AG10803 (cell line): ENCODE results near the gene GJB2.

ENCODE experiments used
- DNase-seq: peaks from one replicate; pipeline ENCODE4 v3.0.0; 2010; ENCODE audit warnings: low read depth
- H3K4me3 ChIP-seq: 2 replicates; pipeline ENCODE4 v1.5.1; 2011; ENCODE audit warnings: mild to moderate bottlenecking, low read length, control low read depth
- TF ChIP-seq, protein P1 (sequence below): conservative IDR thresholded peaks from 2 replicates; pipeline ENCODE4 v1.5.1; 2011; ENCODE audit warnings: mild to moderate bottlenecking, low read length, control low read depth, inconsistent platforms

GJB2 gene

DNA sequence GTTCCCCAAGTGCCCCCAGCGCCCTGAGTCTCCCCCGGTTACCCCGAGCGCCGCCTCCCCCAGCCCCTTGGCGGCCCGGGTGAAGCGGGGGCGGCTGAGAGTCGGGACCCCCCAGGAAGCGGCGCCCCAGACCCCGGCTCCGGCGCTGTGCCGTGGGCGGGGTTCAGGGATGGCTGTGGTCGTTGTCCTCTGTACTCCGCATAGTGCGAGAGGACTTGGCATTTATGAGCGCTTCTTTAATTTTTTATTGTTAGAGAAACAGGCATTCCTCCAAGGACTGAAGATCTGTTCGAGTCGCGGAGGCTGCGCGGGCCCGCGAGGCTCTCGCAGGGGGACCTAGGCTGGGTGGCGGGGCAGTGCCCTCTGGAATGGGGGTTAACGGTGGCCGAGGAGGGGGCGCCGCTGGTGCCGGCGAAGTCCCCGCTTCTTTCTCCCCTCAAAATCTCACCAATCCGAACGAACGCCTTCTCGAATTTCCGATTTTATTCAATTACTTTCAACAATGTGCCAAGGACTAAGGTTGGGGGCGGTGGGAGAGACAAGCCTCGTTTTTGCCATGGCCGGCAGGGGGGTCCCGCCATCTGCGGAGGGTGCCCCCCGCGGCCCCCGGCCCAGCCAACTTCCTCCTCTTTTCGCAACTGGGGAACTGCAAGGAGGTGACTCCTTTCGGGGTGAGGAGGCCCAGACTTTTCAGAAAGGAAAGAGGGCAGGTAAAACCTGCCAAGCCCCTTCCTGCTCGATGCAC, 596 bp upstream of the GJB2 start:
- no peak for DNase-seq
- TF ChIP-seq, protein P1, sequence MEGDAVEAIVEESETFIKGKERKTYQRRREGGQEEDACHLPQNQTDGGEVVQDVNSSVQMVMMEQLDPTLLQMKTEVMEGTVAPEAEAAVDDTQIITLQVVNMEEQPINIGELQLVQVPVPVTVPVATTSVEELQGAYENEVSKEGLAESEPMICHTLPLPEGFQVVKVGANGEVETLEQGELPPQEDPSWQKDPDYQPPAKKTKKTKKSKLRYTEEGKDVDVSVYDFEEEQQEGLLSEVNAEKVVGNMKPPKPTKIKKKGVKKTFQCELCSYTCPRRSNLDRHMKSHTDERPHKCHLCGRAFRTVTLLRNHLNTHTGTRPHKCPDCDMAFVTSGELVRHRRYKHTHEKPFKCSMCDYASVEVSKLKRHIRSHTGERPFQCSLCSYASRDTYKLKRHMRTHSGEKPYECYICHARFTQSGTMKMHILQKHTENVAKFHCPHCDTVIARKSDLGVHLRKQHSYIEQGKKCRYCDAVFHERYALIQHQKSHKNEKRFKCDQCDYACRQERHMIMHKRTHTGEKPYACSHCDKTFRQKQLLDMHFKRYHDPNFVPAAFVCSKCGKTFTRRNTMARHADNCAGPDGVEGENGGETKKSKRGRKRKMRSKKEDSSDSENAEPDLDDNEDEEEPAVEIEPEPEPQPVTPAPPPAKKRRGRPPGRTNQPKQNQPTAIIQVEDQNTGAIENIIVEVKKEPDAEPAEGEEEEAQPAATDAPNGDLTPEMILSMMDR = no peak
- H3K4me3 ChIP-seq = no peak overlapping the region; the same call in 1 of the 2 replicates

- TF ChIP-seq, protein P1 = no peak
- DNase-seq = no peak
- H3K4me3 ChIP-seq = peak overlapping the region; percentile 41
Measured at GRCh38 chr13:20192158-20192835, 441 bp downstream of the GJB2 start.

GRCh38 chr13:20191311-20192157, 1.2 kb downstream of the GJB2 start:
- no peak for DNase-seq
- H3K4me3 ChIP-seq = no peak overlapping the region
- TF ChIP-seq, protein P1 = no peak

- no peak overlapping the region for H3K4me3 ChIP-seq
- peak; percentile 75 for DNase-seq
- TF ChIP-seq, protein P1 = no peak
Measured at GRCh38 chr13:20190481-20191310, 2.0 kb downstream of the GJB2 start.

GRCh38 chr13:20190076-20190475, 2.7 kb downstream of the GJB2 start:
- DNase-seq = no peak
- H3K4me3 ChIP-seq = no peak overlapping the region
- TF ChIP-seq, protein P1 = no peak

- H3K4me3 ChIP-seq = no peak overlapping the region
- TF ChIP-seq, protein P1 = no peak
Measured at GRCh38 chr13:20188667-20189553, 3.8 kb downstream of the GJB2 start.

More at GRCh38 chr13:20188667-20189553, 3.8 kb downstream of the GJB2 start:
- no peak for DNase-seq
